Heart left ventricle (tissue), 16 donors: Measurements from ENCODE around the gene ABL1. TPM values are rescaled to one million over a fixed set of nuclear protein-coding genes. Genes with fewer than 3 reads are reported as not detected.

Experiments
- ATAC-seq, 4 donors: fragments of 200-7000 bp; cut with Tn5 transposase; one replicate each; pipeline ENCODE4 v1.9.1; 2020 to 2022; ENCODE audit warnings: moderate library complexity in 4 of 4, mild to moderate bottlenecking in 3 of 4, moderate number of reproducible peaks in 1 of 4
- DNase-seq, 5 donors: peaks; one replicate each; pipeline ENCODE4 v3.0.0-alpha.2; 2020
- H3K27ac ChIP-seq, 12 donors: fragments of 200-600 bp; sonication (generic) in 4 of 12; one replicate each; pipeline versions ENCODE4 v1.5.0 to v1.8.0; 2016 to 2022; ENCODE audit warnings: mild to moderate bottlenecking in 2 of 12
- H3K27me3 ChIP-seq, 9 donors: fragments of 200-600 bp; sonication (generic) in 2 of 9; one replicate each; pipeline versions ENCODE4 v1.5.1 to v1.8.0; 2016 to 2022; ENCODE audit warnings: mild to moderate bottlenecking in 3 of 9
- H3K36me3 ChIP-seq, 9 donors: fragments of 200-600 bp; sonication (generic) in 2 of 9; one replicate each; pipeline versions ENCODE4 v1.5.0 to v1.8.0; 2018 to 2022; ENCODE audit warnings: mild to moderate bottlenecking in 2 of 9
- H3K4me1 ChIP-seq, 12 donors: fragments of 200-600 bp; sonication (generic) in 4 of 12; one replicate each; pipeline versions ENCODE4 v1.5.0 to v1.8.0; 2016 to 2022; ENCODE audit warnings: mild to moderate bottlenecking in 3 of 12
- H3K4me3 ChIP-seq, 12 donors: fragments of 200-600 bp; sonication (generic) in 4 of 12; one replicate each; pipeline versions ENCODE4 v1.5.0 to v1.8.0; 2017 to 2022; ENCODE audit warnings: mild to moderate bottlenecking in 9 of 12, moderate library complexity in 4 of 12
- H3K9me3 ChIP-seq, 12 donors: fragments of 200-600 bp; sonication (generic) in 4 of 12; one replicate each; pipeline versions ENCODE4 v1.5.0 to v1.8.0; 2016 to 2022; ENCODE audit warnings: mild to moderate bottlenecking in 1 of 12
- POLR2A ChIP-seq, 2 donors: fragments of 450-650 bp; IDR thresholded peaks; one replicate each; pipeline ENCODE4 v1.6.1; 2017; ENCODE audit warnings: antibody characterized with exemption in 2 of 2, mild to moderate bottlenecking in 2 of 2, moderate library complexity in 2 of 2
- WGBS, 4 donors: extraction: QIAGEN DNeasy Blood & Tissue Kit in 2 of 4; methylation state at CpG; one replicate each; pipeline versions ENCODE4 v1.1.5 to v1.1.7; 2013 to 2018; 5-methylcytosine and 5-hydroxymethylcytosine counted together
- intact Hi-C, 10 donors: fragments of 100-400 bp; cut with DNase I; formaldehyde crosslinking; loops; one replicate each; pipeline versions ENCODE4 v1.11.1 to v1.14.2; 2022
- long read RNA-seq, 3 donors: library from polyadenylated mRNA; unstranded; transcript quantifications; one replicate each; pipeline ENCODE4 v2.0.0, GENCODE V29; 2020 to 2021
- polyA plus RNA-seq, 2 donors: library from polyadenylated mRNA; stranded (reverse); fragments of 200-250 nt; gene quantifications; one replicate each; pipeline ENCODE4 v1.2.3, GENCODE V29; 2013
- total RNA-seq, 9 donors: library from RNA; depleted of rRNA in 2 of 9; stranded (reverse); fragments of >200 nt in 2 of 9; fragmentation: NEBNext Ultra II Directional in 3 of 9; extraction: Animal tissue kit (Norgen Biotek cat#: 25700) in 3 of 9; gene quantifications; one replicate each; pipeline versions ENCODE4 v1.1.0 to v1.2.4, GENCODE V29; 2016 to 2023
- TF ChIP-seq, protein P1 (sequence below), 12 donors: fragments of 200-600 bp; sonication (generic) in 4 of 12; IDR thresholded peaks; one replicate each; pipeline versions ENCODE4 v1.5.0 to v1.8.0; 2018 to 2022; ENCODE audit warnings: antibody characterized with exemption in 12 of 12, mild to moderate bottlenecking in 5 of 12
- donor health status: ischemic (EF 13 %, LVEDD 7.1; RV severe dilation, severe dysfunction).
- donor health status: healthy with polysubstance abuse.
- donor health status: DM: no; HTN: yes; CAD: no.
- donor health status: DM: no; HTN: no; CAD: no.
- donor health status: ischemic (EF 25% LVEDD 6.9; RV normal size, moderate dysfunction).
- donor health status: ischemic (EF 25% LVEDD 5.7; RV mildly dilated, moderate dysfunction).
- donor health status: healthy.
- donor health status: DM: yes; HTN: yes; CAD: no.
- donor health status: ischemic (EF 35%, LVEDD 5.7; RV mildly dilated, moderate dysfunction).
- donor health status: nonischemic (EF 11% LVEDD 7.7; RV severe dilation, severe dysfunction).
- donor health status: DM: yes; HTN: yes; CAD: no.
- donor health status: PGD.
- donor health status: ischemic (EF 29% LVEDD 5.4; RV normal size, mild dysfunction).
- donor health status: nonischemic (EF 23%, LVEDD 6.1; RV moderate dilation, normal function).

ABL1 gene
- total RNA-seq (10 to 100 TPM; 27.2 to 49.8 (median 34.1) TPM), polyA plus RNA-seq (10 to 100 TPM; 13.2 to 29.7 TPM)
- long read RNA-seq, donor 1, partial matches to known transcripts: 19 of 19 reads
- long read RNA-seq, donor 1, other reads (novel, unspliced or antisense): 0 of 19 reads
- long read RNA-seq, donor 2, partial matches to known transcripts: 3 of 25 reads
- long read RNA-seq, donor 2, other reads (novel, unspliced or antisense): 22 of 25 reads
- long read RNA-seq, donor 3, partial matches to known transcripts: 1 of 10 reads
- long read RNA-seq, donor 3, other reads (novel, unspliced or antisense): 9 of 10 reads

DNA sequence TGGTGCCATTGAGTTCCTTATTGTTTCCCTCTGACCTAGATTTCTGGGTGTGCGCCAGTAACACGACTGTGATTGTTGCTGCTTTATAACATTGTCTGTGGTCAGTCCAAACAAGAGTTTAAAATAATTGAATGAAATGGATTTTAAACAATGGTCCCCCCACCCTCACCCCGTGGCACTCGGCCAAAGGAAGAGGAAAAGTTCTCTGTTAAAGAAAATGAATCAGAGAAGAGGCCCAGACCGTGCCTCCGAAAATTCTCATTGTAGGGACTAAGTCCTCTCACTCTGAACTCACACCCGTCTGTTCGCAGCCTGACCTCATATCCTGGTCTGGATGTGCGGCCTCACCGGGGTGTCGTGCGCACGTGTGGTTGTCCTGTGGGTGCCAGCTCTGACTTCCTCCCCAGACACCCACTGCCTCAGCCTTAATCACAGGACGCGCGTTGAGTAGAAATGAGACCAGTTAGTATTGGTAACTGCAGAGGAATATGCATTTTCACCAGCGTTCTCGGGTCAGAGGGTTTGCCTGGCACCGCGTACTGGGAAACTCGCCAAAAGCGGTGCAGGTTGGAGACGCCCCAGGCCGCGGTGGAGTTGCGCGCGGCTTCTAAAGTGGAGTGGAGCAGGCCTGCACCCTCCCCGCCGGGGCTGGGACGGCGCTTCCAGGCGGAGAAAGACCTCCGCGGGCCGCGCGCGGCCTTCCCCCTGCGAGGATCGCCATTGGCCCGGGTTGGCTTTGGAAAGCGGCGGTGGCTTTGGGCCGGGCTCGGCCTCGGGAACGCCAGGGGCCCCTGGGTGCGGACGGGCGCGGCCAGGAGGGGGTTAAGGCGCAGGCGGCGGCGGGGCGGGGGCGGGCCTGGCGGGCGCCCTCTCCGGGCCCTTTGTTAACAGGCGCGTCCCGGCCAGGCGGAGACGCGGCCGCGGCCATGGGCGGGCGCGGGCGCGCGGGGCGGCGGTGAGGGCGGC lies at the start of gene ABL1:
Gene ABL1, plus strand, starts transcription at position 884 of the 966 bp plus-strand sequence. CDS start 193 bp downstream, outside the sequence.
- Histone ChIP-seq H3K4me3 (peak within 1 kb of the TSS; percentile 38 to 92 (median 70)), H3K27me3 (no peaks in the 10 kb centered on the region), H3K4me1 (peaks cover 8 to 76% (median 57%) of the 10 kb centered on the region in 12 donors), H3K36me3 (no peaks in the 10 kb centered on the region), H3K27ac (peak within 1 kb of the TSS; percentile 80 to 97 (median 94)), H3K9me3 (no peaks in the 10 kb centered on the region)
- WGBS, 4 donors: 2 to 8% (median 4%) methylated on average over 16 to 78 of the region's 78 CpGs
- intact Hi-C loops: loop anchor here in 8 of 10 donors (1.0 to 10.0 kb wide), 7 partner anchors 13 to 120 kb away; no protein-coding TSS in a partner anchor
- peak; percentile 80 to 88 (median 82) for DNase-seq
- peak; percentile 69 to 92 (median 85) for ATAC-seq
- TF ChIP-seq POLR2A (IDR thresholded peaks at IDR 0.05): peak in 1 of 2 donors; percentile 14
- TF ChIP-seq, protein P1, sequence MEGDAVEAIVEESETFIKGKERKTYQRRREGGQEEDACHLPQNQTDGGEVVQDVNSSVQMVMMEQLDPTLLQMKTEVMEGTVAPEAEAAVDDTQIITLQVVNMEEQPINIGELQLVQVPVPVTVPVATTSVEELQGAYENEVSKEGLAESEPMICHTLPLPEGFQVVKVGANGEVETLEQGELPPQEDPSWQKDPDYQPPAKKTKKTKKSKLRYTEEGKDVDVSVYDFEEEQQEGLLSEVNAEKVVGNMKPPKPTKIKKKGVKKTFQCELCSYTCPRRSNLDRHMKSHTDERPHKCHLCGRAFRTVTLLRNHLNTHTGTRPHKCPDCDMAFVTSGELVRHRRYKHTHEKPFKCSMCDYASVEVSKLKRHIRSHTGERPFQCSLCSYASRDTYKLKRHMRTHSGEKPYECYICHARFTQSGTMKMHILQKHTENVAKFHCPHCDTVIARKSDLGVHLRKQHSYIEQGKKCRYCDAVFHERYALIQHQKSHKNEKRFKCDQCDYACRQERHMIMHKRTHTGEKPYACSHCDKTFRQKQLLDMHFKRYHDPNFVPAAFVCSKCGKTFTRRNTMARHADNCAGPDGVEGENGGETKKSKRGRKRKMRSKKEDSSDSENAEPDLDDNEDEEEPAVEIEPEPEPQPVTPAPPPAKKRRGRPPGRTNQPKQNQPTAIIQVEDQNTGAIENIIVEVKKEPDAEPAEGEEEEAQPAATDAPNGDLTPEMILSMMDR (IDR thresholded peaks at IDR 0.05): peak in 1 of 12 donors; percentile 17

DNA sequence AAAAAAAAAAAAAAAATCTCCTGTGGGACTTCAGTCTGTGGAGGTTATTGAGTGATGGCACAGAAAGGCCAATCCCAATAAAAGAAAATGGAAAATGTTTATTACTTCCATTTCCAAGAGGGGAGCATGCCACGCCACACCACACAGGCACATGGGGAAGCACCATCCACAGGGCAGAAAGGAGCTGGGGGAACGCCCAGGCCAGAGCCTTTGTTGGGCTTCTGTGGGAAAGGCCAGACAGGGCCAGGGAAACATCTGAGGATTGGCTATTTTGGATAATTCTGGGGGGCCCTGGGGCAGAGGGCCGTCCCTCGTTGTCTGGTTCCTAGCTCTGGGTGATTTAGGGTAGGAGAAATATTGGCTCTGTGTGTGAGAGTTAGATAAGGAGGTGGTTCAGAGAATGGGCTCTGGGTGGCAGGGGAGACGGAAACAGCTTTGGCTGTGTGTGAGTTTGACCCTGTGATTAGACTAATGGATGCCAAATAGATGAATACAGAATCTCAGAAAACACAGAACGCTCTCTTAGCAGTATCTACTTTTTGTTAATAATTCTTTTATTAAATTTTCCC lies 49.0 kb upstream of the ABL1 start:
- TF ChIP-seq, protein P1 (IDR thresholded peaks at IDR 0.05): peak in 1 of 12 donors; percentile 3
- TF ChIP-seq POLR2A (IDR thresholded peaks at IDR 0.05): no peak
- peaks cover 0 to 16% (median 8%) of the 10 kb centered on the region in 12 donors for H3K9me3 ChIP-seq
- no peak overlapping the region for H3K4me3 ChIP-seq
- no peak for DNase-seq
- peaks cover 3 to 58% (median 32%) of the 10 kb centered on the region in 12 donors for H3K4me1 ChIP-seq
- ATAC-seq: peak; percentile 29 to 33 (median 31)
- peak overlapping the region in 6 of 12 donors; percentile 31 to 72 (median 55) for H3K27ac ChIP-seq
- 52 to 61% (median 57%) methylated on average over 6 of the region's 6 CpGs for WGBS, 4 donors
- no peaks in the 10 kb centered on the region for H3K27me3 ChIP-seq
- no peaks in the 10 kb centered on the region for H3K36me3 ChIP-seq
- intact Hi-C loops: loop anchor here in 4 of 10 donors (5.0 to 10.0 kb wide), 3 partner anchors 36 to 49 kb away; partner anchors contain the start of gene ABL1 (in 2 of the 4)

DNA sequence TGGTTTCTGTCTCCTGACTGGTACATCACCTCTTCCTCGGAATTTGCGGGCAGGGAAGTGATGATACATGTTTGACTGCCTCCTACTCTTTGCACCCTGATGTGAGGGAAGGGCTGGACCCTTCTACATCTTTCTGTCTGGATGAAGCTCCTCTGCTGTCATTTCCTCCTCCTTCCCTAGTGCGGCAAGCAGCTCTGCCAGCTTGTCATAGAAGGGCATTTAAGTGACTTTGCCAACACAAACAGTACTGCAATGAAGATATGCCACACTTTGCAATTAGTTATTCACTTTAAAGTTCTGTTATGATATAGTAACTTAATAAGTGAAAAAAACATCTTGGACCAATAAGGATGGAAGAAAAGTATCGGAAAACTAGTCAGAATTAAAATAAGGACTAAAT lies 48.5 kb upstream of the ABL1 start:
- Histone ChIP-seq H3K36me3 (no peaks in the 10 kb centered on the region), H3K4me3 (no peak overlapping the region), H3K4me1 (peaks cover 0 to 58% (median 27%) of the 10 kb centered on the region in 12 donors), H3K27me3 (no peaks in the 10 kb centered on the region), H3K27ac (peak overlapping the region in 2 of 12 donors; percentile 57 to 72), H3K9me3 (peaks cover 0 to 16% (median 8%) of the 10 kb centered on the region in 12 donors)
- no peak for TF ChIP-seq POLR2A (IDR thresholded peaks at IDR 0.05)
- TF ChIP-seq, protein P1 (IDR thresholded peaks at IDR 0.05): no peak
- 71 to 80% (median 78%) methylated on average over 4 of the region's 4 CpGs for WGBS, 4 donors
- no peak for DNase-seq
- ATAC-seq: no peak
- intact Hi-C loops: loop anchor here in 4 of 10 donors (5.0 to 10.0 kb wide), 3 partner anchors 36 to 48 kb away; partner anchors contain the start of gene ABL1 (in 2 of the 4)
